IPS DF 4.7 (cell line): ENCODE measurements around the gene SLC25A28.
"Not testable (repeated sequence)": the region's sequence is repeated elsewhere in the genome, so short reads cannot be mapped to it uniquely, and the experiment has no call there.

Source experiments
- DNase-seq: peaks from one replicate; pipeline ENCODE4 v3.0.0-alpha.2; 2013; ENCODE audit warnings: low spot score; ENCODE audit errors: extremely low read depth

Gene SLC25A28

DNA sequence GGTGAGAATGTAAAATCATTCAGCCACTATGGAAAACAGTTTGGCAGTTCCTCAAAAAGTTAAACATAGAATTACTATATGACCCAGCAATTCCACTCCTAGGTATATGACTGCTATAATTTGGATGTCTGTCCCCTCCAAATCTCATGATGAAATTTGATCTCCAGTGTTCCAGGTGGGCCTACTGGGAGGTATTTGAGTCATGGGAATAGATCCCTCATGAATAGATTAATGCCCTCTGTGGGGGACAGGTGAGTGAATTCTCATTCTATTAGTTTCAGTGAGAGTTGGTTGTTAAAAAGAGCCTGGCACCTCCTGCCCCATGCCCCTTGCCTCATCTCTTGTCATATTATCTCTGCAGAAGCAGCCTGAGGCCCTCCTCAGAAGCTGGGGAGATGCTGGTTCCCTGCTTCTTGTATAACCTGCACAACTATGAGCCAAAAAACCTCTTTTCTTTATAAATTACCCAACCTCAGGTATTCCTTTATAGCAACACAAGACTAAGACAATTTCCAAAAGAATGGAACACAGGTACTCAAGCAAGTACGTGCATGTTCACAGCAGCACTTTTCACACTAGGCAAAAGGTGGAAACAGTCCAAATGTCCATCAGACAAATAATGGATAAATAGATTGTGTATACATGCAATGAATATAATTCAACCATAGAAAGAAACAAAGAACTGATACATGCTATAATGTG is 8.8 kb upstream of the SLC25A28 start:
- DNase-seq: no peak

DNA sequence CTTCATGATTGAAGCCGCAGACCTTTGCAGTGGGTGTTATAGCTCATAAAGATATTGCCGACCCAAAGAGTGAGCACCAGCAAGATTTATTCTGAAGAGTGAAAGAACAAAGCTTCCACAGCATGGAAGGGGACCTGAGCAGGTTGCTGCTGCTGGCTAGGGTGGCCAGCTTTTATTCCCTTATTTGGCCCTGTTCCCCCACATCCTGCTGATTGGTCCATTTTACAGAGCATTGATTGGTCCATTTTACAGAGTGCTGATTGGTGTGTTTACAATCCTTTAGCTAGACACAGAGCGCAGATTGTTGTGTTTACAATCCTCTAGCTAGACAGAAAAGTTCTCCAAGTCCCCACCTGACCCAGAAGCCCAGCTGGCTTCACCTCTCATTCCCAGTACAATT is 4.9 kb upstream of the SLC25A28 start:
- not testable (repeated sequence) for DNase-seq

DNA sequence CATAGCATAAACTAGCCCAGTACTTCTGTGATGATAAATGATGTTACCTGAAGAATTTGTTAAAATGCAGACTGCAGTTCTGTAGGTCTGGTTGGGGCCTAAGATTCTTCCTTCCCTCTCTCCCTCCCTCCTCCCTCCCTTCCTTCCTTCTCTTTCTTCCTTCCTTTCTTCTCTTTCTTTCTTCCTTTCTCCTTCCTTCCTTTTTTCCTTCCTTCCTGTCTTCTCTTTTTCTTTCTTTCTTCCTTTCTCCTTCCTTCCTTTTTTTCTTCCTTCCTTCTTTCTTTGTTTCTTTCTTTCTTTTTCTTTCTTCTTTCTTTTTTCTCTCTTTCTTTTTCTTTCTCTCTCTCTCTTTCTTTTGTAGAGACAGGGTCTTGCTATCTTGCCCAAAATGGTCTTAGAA is 3.7 kb upstream of the SLC25A28 start:
- DNase-seq: no peak

DNA sequence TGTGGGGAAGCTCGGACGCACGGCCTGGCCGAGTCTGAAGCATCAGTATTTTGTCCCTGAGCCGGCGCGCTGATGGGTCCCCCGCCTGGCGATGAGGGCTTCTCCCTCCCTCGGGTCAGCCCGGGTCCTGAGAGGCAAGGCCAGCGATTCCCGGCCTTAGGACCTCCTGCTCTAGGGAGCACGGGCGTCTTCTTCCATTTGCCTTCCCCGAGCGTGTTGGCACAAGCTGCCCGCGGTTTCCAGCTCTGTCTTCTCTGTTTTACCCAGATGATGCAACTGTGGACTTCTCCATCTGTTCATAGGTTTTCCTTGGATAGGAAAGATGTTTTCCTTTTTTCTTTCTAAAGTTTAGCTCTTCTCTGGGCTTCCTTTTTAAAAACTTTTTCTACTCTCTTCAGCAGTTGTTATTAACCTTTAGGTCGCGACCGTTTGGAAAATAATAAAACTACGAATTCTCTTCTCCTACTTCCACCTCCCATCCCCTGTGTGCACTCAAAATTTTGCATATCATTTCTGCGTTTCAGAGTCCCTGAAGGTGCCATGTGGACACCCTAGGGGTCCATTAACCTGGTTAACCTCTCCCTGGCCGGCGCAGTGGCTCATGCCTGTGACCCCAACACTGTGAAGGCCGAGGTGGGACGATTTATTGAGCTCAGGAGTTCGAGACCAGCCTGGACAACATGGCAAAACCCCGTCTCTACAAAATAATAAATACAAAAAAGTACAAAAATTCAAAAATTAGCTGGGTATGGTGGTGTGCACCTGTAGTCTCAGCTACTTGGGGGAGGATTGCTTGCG is 1.4 kb upstream of the SLC25A28 start:
- DNase-seq: no peak

DNA sequence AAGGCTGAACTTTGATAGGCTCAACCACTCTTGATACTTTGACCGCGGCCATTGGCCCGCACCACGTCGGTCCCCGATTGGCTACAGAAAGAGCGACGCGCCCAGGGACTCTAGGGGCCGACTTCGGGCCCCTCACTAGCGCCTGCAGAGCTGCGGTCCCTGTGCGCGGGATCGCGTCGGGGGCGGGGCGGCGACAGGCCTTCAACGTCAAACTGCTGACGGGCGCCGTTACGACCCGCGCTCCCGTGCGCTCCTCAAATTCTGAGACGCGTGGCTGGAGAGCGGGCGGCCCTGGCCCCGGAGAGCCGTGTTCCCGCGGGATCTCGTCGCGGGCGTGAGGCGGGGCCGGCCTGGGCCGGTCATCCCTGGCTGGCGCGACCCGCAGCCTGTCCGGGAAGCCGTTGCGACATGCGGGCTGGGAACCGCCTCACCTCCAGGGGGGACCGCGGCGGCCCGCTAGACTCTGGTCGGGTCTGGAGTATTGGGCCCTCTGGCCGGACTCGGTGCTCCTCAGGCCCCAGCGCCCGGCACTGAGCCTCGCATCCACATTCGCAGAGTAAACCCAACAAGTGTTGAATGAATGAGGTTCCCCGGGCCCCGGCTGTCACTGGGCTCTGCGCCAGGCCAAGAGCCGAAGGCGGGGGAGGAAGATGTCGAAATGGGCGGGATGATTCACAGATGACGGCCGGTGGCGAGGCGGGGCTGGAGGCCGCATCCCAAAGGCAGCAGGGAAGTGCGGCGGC is 643 bp upstream of the SLC25A28 start:
- DNase-seq: no peak

DNA sequence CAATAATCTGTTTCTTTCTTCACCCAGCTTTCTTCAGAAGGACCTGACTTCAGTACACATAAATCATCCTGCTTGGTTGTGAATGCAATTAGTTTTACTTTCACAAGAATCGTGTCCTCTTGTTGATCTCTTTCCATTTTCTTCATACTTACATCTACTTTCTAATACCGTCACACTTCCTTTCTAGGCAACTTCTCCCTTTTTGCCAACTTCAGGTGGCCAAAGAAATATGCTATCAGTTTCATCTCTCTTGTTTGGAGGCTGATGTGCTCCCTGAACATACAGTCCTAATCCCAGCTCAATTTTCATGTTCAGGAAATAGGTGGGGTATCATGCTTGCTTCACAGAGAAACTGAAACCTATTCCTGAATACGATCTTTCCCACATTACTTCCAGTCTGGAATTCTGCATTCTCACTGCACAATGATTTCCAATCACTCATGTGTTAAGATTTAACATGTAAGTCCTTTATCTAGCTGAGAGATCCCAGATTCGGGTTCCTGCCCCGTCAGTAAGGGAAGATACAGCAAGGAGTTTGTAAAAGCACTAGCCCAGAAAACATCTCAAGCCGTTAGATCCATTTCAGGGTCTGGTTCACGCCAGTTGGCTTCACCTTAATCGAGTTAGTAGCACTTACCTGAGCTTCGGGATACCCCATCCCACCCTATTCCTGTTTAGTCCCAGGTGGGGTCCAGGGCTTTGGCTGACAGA is 994 bp downstream of the SLC25A28 start:
- no peak for DNase-seq

DNA sequence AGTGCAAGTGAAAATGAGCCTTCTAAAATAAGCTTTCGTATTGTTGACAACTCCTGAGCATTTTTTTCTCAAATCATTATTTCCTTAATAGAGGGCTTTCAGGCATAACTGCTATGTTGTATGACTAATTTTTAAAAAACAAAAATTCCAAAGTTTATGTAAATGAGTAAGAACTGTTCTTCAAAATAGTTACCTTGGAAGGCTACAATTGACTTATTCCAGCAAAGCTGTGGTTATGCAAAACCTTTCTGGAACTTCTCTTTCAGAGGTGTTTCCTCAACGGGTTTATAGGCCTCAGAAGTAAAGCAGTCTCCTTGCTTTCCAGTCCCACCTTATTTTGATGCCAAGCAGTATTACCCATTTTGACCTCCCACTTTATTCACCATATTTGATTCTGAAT is 2.5 kb downstream of the SLC25A28 start:
- no peak for DNase-seq

DNA sequence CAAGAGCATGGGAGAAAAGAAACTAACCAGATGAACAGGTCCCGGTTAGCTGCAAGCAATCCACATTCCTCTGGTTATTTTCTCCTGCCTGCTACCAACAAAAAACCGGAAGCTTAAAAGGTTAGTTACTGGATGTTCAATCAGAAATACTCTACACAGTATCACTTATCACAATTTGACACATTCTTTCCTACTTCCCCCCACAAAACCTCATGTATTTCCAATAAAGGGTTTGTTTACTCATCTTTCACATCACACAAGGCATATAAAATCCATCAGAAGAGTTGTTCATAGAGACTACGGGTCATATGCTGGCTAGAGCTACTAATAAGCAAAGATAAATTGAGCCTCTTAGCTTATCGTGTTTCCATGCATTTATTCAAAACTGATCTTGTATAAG is 4.8 kb downstream of the SLC25A28 start:
- DNase-seq: no peak

DNA sequence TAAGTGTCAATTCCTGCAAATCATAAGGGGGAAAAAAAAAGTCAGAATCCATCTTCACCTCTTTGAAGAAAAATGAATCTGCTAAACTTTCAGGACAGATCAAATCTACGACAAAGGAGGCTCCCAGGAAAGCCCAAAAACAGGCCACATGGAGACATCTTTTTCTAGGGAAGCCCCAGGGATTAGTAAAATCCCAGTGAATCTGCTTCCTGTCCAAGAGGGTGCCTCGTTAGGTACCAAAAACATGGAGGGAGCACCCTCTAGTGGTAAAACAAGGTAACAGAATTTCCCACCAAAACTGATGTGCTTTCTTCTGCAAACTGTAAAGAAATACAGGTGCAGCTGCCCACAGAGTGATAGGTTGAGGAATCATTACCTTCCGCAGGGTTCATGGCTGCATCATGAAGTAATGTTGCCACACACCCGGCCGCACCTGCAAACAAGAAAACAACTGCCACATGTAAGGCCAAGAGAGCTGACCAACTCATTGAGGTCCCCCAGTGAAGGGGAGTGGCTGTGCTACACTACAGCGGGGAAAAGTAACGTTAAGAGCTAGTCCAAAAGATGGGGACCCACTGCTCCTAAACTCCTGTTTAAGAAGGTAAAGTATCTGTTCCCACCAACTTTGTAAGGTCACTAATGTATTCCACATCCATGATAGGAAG is 7.9 kb downstream of the SLC25A28 start:
- no peak for DNase-seq

DNA sequence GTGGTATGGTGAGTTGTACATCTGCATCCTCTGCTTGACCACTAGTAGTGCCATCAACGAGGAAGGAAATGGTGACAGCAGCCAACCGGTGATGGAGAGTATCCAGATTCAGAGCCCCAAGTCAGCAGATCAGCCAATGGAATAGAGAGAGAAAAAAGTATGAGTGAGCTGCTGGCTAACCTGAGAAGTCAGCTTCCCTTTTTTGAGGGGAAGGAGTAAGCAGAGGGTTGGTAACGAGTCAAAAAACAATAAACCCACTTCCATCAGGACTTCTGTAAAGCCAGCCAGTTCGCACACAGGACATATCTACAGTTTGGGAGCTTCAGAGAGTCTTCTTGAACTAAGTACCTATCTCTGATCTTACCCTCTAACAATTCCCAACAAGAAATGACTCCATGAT is 8.9 kb downstream of the SLC25A28 start:
- no peak for DNase-seq

DNA sequence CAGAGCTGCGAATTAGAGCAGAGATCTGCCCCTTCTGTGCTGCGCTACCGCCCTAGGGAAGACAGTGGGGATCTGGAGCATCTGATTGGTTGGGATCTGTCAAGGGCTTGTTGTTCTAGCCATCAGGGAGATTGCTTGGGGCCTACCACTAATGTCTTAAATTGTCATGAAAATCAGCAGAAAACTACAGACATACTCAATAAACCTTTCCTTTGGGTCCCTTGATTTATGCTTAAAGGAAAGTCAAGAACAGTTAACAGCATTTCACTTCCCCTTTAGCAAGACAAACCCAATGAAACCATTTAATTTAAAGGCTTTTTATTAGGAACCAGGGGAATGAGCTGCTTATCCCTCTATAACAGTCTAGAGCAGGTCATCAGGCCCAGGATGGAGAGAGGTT is 10.0 kb downstream of the SLC25A28 start:
- DNase-seq: no peak

DNA sequence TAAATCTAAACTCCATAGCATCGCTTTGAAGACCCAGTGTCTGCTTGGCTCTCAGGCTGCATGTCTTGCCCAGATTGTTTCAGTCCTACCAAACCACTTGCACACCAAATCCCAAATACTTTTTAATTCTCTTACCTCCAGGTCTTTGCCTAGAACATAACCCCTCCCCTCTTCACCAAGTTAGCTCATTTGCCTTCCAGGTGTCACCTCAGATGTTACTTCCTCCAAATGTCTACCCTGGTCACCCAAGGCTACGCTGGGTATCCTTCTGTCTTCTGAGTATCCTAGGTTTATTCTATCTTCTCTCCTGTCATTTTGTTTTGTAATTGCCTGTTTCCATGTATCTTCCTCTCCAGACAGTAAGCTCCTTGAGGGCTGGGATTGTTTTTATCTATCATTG is 11.1 kb downstream of the SLC25A28 start:
- DNase-seq: no peak

DNA sequence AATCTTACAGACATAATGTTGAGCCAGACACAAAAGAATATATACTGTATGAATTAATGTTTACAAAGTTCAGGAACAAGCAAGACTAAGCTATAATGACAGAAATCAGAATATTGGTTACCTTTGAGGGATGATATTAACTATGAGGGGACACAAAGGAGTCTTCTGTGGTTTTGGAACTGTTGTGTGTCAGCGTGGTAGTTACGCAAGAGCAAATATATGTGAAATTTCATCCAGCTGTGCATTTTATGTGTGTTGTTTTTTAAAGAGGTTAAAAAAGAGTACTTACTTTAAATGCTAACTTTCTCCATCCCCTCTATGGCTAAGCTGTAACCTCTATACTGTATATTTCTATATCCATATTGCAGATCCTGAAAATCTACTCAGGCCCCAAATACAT is 14.9 kb downstream of the SLC25A28 start:
- no peak for DNase-seq

DNA sequence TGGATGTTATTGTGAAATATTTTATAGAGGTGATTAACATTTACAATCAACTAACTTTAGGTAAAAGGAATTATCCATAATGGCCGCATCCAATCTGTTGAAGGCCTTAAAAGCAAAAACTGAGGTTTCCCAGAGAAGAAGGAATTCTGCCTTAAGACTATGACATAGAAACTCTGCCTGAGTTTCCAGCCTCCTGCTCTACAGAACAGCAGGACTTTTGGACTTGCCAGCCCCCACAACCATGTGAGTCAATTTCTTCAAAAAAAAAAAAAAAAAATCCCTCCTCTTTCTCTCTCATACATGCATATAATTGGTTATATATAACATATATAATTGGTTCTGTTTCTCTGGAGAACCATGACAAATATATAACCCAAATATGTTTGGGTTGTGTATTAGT is 15.4 kb downstream of the SLC25A28 start:
- DNase-seq: no peak

DNA sequence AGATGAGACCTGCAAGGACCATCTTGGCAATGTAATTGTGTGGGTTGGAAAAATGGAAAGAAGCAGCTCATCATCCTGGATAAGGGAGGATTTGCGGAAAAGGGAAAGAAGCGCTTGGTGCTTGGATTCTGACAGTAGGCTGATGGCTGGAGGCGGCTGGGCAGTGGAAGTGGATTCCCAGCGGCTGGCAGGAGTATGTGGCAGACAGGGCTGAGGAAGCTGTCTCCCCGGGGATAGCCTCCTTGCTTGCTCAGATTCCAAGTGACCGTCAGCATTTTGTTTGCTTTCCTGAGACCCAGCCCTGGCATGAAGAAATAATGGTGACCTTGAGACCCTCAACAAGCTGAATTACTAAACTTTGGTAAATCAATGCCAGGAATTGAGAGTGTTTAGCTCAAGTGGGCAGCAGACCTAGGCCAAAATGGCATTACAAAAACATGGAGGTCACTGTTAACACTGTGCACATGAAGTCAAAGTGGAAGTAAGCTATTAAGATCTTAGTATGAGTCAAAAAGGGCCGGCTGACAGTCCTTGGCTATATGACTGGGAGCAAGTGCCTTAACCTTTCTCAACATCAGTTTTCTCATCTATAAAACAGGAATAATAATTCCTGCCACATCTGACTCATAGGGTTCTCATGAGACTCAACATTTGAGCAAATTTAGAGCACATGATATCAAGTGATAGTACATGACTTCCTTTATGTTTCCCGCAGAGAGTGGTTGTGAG is 21.3 kb downstream of the SLC25A28 start:
- DNase-seq: no peak

DNA sequence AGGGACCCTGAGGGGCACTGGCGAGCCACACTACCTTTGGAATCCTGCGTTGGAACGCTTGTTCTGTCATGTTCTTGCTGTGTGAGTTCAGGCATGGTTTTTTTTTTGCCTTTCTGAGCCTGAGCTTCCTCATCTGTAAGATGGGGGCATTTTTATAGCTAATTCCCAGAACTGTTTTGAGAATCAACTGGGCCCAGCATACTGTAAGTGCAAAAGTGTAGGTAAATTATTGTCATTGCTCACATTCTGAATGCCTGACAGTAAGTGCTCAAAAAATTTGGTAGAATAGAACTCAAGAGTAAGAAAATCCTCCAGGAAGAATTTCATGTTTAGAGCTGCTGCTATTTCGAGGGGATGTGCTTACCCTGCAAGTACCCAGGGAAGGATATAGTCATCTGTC is 22.2 kb downstream of the SLC25A28 start:
- no peak for DNase-seq

DNA sequence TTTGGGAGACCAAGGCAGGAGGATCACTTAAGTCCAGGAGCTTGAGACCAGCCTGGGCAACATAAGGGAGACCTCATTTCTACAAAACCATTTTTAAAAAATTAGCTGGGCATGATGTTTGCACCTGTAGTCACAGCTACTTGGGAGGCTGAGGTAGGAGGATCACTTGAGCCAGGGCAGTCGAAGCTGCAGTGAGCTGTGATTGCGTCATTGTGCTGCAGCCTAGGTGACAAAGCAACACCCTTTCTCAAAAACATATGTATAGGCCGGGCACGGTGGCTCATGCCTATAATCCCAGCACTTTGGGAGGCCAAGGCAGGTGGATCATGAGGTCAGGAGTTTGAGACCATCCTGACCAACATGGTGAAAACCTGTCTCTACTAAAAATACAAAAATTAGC is 23.5 kb downstream of the SLC25A28 start:
- DNase-seq: not testable (repeated sequence)

DNA sequence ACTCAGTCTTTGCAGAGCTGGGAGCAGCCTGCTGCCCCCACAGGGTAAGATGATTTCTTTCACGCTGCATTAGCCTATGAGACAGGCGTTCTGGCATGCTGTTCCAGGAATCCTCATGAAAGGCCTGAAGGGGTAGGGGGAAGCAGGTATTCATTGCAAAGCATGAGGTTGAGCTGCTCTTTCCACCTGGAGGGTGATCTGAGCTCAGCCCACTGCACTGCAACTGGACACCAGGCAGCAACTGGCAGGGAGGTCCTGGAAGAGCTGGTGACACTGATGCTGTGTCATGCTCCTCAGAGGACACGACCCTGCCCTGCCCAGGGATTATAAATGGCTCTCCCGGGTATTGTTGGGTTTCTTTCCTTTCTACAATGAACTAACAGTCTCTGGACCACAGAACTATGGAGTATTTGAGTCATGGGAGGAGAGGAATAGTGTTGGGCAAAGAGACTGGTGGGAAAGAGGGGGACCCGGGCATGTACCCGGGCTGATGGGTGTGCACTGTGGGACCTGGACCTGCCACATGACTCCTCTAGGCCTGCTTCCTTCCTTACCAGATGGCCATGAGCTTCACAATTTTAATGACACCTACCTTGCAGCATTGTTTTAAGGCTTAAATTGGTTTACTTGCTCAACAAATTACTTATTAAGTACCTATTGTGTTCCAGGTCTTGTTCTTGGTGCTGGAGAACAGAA is 24.3 kb downstream of the SLC25A28 start:
- no peak for DNase-seq

DNA sequence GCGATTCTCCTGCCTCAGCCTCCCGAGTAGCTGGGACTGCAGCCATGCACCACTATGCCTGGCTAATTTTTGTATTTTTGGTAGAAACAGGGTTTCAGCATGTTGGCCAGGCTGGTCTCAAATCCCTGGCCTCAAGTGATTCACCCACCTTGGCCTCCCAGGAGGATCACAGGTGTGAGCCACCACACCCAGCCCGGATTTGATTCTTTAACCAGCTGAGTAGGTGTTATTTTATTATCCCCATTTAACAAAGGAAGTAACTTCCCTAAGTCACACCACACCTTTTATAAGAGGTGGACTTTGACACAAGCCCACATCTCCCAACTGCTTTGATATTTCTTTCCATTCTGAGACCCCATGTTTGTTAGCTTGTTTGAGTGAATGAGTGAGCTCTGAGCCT is 25.0 kb downstream of the SLC25A28 start:
- no peak for DNase-seq

DNA sequence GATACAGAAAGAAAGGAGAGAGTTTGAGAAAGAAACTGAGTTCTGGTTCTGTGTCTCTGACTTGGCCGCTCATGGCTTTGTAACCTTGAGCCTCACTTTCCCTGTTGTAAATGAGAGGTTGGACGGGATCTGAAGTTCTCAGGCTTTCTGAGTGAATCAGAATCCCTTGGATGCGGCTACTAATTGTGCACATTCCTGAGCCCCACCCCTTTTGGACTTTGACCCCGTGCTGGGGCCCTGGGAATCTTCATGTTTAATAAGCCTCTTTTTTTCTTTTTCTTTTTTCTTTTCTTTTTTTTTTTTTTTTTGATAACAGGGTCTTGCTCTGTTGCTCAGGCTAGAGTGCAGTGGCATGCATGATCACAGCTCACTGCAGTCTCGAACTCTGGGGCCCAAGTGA is 26.9 kb downstream of the SLC25A28 start:
- no peak for DNase-seq
